ENCODE data around the gene MTHFS.

The MTHFS gene

DNA sequence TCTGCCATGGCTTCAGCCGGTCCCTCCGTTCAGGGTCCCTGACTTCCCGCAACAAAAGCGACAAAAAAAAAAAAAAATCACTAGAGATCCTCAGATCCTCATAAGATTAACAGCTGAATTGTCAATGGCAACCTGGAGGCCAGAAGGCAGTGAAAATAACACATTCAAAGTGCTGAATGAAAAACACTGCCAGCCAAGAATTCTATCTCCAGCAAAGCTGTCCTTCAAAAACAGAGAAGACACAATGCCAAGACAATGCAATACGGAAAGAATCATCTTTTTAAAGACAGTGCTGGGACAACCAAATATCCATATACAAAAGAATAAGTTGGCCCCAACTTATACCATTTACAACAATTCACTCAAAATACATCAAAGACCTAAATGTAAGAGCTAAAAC, 21.6 kb downstream of the MTHFS start:
- DNase-seq (ENCODE audit: low read depth in 2 of 2), result no peak

DNA sequence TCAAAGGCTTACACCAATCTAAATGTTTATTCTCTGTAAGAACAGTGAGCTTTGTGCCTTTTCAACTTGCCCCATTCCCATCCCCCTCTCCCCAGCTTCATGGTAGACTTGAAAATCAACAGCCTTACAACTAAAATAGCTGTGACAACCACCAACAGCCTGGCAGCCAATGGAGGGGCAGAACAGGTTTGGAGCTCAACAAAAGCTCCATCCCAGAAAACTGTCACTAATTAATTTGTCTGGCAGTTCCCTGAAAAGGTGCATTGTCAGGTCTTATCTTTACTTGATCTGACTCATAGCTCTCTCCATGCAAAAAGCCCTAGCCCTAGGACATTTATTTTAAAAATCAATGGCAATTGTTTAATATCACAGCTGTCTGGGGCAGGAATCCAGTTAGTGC, 22.6 kb downstream of the MTHFS start:
- DNase-seq (ENCODE audit: low read depth in 2 of 2), result no peak

DNA sequence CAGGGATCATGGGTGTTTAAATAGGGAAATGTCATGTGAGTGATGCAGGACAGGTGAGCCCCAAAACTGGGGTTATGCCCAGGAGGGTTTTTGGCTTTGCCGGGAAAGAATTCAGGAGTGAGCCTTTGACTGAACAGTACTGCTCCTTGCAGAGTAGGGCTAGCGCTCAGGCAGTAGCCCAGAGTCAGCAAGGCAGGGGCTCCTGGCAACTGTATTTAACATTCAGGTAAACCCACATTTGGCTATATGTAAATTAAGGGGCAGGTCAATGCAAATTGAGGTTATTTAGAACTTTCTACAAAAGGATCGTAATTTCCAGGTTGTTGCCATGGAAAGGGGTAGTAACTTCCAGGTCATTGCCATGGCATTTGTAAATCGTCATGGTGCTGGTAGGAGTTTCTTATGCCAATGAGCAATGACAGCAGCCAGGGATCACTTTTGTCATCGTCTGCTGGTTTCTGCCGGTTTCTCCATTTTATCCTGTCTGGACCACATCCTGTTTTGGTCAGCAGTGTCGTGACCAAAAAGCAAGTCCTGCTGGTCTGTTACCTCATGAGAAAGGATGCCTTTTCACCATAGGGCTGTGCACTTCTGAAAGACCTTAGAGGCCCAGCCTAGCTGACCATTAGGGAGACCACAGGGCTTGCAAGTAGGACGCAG, 24.3 kb downstream of the MTHFS start:
- no peak for DNase-seq (ENCODE audit: low read depth in 2 of 2)

DNA sequence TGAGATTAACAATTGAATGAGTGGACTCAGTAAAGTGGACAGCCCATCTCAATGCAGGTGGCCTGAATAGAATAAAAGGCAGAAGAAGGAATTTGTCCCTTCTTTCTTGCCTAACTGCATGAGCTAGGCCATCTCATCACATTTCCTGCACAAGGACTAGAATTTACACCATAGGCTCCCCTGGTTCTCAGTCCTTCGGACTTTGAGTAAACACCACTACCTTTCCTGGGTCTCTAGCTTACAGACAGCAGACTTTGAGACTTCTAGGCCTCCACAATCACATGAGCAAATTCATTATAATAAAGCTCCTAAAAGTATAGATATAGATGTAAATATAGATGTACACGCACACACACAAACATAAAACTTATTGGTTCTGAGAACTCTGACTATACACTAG, 28.3 kb downstream of the MTHFS start:
- no peak for DNase-seq (ENCODE audit: low read depth in 2 of 2)

DNA sequence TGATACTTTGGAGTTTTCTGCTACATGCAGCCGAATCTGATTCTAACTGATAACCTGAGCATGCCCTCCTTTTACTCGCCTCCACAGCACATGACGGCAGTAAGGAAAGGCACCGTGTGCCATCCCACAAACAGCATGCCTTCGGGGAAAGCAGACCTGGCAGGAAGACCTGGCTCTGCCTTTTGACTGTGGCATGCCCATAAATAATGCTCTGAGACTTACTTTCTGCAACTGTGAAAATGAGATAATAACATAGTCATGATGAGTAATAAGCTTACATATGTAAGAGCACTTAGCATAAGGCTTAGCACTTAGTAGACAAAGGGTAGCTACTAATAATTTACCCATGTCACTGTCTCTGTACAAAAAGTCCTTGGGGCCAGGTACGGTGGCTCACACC, 32.9 kb downstream of the MTHFS start:
- no peak for DNase-seq (ENCODE audit: low read depth in 2 of 2)

DNA sequence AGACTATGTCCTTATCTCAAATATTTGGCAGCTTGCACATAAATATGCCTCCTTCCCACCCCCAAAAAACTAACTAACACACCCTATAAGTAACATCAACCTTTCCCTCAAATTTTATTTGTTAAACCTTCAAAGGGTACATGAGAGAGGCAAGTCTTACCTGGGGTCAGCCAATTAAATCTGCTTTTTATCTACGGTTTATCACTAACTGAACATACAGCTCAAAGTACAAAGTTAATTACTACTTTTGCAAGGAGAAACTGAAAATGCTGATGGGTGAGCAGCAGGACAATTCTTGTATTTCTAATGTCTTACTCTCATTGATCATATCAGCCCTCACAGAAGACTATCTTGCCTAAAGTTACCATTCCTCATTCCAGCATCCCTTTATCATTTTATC, 34.6 kb downstream of the MTHFS start:
- no peak for DNase-seq (ENCODE audit: low read depth in 2 of 2)

DNA sequence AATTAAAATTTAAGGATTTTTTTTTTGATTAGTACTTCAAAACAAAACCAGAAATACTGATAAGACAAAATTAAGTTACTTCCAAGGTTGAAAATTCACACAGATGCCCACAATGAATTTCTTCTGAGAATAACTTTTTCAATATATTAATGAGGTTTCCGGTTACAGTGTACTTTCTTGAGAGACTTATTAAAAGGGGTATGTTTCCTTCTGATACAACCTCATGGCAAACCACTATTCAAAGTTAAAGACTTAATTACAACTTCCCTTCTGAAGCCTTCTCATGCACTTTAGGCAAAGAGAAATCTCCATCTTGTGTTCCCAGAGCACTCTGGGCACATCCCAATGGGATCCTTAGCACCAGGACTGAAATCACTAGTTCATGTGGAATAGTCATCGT, 36.2 kb downstream of the MTHFS start:
- DNase-seq (ENCODE audit: low read depth in 2 of 2), result no peak

DNA sequence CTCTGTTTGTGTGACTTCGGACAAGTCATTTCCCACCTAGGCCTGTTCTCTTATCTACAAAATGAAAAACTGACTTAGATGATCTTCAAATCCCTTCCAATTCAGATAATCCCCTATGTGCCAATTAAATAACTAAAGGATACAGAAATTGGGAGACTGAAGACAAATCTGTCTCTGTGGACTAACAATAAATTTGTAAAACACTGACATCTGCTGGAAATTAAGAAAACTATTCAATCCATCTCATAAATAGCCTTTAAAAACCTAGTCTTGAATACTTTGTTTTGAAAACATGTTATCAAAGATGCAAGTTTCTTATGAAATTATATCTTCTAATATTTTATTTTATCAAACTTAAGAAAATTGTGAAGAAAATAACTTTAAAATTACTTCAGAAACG, 38.3 kb downstream of the MTHFS start:
- no peak for DNase-seq (ENCODE audit: low read depth in 2 of 2)

DNA sequence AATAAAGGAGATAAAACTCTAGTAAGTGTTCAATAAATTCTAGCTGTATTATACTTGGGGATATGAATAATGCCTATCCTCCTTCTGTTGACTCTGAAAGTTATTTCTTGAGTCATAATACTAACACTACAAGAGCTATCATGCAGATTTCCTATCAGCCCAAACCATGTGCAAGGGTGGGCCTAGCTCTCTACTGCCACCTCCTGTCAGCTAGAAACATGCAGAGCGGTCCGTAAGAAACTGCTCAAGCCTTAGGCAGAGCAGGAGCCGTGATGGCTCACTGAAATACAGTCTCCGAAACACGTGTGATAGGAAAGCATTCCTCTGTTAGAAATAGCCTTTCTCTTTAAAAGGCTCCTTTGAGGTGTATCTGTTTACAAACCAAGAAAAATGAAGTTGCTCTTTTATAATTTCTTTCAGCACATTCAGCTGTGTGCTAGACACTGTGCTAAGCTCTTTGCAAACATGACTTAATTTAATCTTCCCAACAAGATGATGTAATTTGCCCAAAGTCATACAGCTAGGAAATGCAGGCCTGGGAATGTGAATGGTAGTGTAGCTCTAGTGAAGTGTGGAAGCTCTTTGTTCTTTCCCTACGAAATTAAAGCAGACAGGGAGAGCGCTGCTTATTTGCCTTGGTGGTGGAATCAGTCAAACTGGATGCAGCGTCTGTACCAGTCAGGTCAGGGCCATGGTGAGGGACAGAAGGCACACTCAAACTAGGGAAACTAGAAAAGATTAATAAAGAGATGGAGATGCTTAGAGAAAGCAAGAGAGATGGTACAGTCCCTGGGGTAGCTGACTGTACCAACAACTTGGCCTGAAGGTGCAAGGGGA, 43.1 kb downstream of the MTHFS start:
- peak; percentile 26 to 36 for DNase-seq (ENCODE audit: low read depth in 2 of 2)

DNA sequence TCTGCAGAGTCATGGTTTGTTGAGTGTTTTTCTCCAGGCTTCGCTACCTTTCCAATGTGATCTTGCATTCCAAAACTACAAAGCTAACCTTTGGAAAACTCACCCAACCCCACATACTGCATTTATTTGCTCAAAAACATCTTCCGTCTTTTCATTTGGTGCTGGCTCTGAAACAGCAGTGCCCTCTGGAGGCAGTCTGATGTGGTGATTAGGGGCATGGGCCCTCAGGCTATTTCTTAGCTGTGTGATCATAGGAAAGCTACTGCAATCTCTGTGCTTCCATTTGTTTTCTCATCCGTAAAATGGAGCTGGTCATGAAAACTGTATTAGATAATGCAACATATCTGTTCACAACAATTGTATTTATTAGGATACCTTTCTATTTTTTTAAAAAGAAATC, 47.0 kb downstream of the MTHFS start:
- DNase-seq (ENCODE audit: low read depth in 2 of 2), result no peak

DNA sequence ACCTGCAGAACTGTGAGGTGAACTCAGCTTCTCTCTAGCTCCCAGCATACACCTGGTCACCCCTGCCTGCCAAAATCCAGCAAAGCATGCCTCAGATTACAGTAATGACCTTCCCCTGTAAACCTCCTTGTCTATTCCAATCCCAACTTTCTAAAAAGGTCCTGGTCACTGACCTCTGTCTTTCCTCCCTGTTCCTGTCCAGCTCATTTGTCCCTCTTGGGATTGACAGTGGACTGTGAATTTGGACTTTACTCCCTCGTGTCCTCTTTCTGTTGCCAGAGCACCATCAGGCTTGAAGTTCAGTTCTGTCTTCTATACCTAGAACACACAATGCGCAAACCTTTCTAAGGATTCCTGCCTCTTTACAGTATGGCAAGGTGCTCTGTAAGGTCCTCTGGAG, 50.3 kb downstream of the MTHFS start:
- no peak for DNase-seq (ENCODE audit: low read depth in 2 of 2)

DNA sequence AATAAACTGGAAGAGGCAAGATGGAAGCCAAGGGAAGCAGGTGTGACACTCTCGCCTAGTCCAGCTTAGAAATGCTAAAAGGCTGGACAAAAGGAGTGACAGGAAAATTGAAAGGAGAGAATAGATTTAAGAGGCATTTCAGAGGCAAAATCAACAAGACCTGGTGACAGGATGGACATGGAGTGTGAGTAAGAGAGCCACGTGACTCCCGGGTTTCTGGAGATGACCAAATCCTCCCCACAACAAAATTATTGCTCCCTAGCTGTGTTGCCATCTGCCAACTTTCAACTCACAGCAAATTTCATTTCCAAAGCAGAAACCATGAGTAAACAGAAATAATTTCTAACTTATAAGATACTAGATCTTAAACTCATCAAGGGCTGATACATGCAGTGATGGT, 52.6 kb downstream of the MTHFS start:
- DNase-seq (ENCODE audit: low read depth in 2 of 2), result no peak

DNA sequence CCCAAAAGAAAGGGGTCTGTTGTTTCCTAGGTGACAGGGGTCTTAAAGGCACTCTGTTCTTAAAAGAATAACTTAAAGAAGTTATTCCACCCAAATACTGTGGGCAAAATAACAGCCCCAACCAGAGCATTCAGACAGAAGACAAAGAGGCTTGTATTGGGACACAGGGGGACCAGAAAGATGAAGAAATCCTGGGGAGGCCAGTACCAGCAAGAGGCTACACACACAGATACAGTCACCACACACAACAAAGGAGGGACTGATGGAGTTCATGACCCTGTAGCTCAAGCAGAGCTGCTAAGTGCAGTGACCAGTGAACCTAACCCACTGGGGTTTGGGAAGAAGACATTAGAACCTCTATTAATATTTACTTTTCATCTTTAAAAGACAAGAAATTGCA, 59.0 kb downstream of the MTHFS start:
- no peak for DNase-seq (ENCODE audit: low read depth in 2 of 2)

DNA sequence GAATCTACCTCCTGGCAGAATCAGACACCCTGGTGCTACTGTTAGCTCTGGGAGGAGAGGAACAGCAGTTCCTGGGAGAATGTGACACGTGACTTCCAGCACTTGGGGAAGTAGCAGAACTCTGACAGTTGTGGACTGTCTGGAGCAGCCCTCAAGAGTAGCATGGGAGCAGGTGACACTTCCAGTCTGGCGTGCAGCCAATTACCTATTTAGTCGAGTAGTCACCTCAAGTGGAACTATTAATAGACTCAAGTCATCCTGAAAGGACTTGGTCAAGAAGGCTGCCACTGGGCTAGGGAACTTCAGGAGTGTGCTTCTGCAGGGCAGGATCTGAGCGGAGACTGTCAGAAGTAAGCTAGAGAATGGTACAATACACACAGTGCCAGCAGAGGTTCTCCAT, 62.3 kb downstream of the MTHFS start:
- no peak for DNase-seq (ENCODE audit: low read depth in 2 of 2)

DNA sequence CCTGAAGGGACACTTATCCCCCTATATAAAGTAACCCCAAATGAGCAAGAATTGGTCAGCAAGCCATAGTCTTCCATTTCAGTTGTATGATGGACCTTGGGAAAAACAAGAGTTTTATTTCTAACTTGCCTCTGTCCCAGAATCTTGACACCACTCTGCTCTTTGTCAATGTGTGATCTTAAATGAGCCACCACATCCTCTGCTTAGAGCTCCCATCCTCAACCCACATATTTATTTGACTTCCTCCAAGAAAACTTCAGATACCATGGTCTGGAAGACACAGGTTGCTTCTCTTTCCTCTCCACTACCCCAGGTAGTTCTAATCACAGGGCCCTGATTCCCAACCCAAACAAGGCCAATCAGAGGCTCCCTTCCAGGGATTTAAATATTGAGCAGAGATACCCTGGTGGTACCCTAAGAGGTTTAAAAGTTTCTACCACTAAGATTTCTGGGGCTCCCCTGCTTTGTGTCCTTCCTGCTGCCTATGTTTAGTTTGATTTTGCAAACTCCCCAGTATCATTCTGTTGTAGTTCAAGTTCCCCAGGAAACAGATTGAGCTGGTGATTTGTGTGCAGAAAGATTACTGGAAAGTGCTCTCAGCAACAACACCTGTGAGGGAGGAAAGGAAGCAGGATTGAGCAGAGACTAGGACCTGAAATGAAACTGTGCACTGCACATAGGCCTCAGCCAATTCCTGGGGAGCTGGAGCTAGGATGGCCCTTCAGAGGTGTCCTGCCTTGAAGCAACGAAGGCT, 64.3 kb downstream of the MTHFS start:
- DNase-seq (ENCODE audit: low read depth in 2 of 2), result no peak

DNA sequence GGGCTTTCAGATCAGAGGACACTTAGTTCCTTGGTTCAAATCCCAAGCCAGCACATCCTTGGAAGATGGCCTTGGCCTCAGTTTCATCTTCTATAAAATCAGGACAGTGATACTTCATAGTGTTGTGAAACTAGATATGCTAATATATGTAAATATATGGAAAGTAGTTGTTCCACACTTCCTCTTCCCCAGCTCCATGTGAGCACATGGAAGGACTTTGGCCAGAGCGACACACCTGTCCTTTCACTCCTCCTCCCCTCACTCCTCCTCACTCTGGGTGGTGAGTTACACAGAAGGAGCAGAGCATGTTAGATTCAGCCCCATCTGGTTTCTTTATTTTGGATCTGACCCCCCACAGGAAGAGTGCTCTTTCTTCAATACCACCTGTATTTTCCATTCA, 65.2 kb downstream of the MTHFS start:
- no peak for DNase-seq (ENCODE audit: low read depth in 2 of 2)

DNA sequence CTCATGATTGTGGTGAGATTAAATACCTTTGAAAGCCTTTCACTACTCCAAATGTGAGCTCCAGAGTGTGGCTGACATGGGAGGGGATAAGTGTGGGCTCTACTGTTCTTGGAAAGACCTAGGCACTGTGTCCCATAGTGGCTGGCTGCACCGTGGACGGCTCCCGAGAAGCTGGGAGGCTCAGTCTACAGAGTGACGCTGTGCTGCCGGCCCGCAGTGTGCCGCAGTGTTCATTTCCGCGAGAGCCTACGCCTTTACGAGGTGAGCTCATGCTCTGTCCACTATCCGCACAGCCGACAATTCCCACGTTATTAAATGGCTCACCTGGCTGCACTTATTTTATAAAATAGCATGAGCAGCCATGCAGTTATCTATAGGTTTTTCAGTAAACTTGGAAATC, 66.9 kb downstream of the MTHFS start:
- DNase-seq (ENCODE audit: low read depth in 2 of 2), result no peak

DNA sequence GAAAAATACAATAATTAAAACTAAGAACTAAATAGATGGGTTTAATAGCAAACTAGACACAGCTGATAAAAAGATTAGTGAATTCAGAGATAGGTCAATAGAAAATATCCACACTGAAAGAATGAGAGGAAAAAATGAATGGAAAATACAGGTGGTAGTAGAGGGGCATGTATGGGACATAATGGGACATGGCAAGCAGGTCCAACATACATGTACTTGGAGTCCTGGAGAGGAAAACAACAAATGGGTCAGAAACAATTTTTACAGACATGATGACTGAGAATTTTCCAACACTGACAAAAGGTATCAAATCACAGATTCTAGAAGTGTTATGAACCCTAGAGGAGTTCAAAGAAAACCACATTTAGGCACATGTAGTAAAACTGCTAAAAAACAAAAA, 68.4 kb downstream of the MTHFS start:
- no peak for DNase-seq (ENCODE audit: low read depth in 2 of 2)

DNA sequence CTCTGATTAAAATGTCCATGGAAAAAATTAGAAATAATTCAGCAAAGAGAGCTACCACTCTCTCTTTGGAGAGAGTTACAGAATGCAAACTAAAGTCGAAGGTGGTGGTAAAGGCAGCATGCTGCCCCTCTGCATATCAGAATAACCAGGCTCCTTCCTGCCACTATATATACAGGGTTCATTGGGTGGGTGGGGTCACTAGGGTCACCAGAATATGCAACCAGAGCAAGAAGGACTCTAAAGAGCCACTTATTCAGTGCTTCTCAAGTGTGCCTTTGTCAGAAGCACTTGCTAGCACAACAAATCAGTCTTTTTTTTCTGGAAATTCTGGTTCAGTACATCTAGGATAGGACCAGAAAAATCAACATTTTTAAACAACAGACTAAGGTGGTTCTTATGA, 70.0 kb downstream of the MTHFS start:
- no peak for DNase-seq (ENCODE audit: low read depth in 2 of 2)

DNA sequence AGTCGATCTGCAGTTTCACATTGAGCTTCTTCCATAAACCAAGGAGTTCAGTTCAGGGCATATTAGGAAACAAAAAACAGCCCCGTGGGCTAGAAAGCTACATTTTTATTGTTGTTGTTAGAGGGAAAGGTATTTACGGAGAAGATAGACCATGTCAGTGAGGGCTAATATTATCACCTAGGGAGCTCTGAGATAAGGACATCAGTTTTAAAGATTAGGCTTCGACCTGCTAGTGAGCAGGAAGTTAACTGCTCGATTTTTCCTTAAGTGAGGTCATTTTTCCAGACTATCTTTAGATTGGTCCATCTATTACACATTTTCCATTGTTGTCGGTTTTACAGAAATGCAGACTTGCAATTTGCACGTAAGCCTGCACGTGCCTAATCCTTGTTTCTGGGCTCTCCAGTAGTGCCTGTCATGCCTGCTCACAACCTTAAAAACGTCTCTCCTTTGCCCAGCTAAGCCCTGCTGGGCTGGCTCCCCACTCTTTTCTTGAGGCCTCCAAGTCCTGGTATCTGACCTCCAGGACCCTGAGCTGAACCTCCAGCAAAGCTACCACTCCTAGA, 72.6 kb downstream of the MTHFS start:
- DNase-seq (ENCODE audit: low read depth in 2 of 2), result no peak

DNA sequence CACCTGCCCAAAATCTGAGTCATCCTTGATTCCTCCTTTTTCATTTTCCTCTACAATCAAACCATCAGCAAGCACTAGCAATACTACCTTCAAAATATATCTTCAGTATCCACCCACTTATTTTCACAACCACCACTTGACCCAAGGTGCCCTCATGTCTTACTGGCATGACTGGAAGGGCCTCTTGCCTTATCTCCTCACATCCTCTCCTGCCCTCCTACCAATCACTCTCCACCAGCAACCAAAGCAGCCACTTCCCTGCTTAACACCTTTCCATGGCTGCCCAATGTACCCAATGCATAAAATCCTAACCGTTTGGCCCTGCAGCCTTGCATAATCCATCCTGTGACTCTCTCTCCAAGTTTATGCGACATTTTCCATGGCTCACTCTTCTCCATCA, 76.0 kb downstream of the MTHFS start:
- DNase-seq (ENCODE audit: low read depth in 2 of 2), result no peak

DNA sequence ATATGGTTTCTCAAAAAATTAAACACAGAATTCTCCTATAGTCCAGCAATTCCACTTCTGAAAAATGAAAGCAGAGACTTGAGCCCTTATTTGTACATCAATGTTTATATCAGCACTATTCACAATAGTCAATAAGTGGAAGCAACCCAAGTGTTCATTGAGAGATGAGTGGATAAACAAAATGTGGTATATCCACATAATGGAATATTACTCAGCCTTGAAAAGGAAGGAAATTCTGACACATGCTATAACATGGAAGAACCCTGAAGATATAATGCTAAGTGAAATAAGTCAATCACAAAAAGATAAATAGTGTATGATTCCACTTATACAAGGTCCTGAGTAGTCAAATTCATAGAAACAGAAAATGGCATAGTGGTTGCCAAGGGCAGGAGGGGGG, 76.6 kb downstream of the MTHFS start:
- DNase-seq (ENCODE audit: low read depth in 2 of 2), result no peak

DNA sequence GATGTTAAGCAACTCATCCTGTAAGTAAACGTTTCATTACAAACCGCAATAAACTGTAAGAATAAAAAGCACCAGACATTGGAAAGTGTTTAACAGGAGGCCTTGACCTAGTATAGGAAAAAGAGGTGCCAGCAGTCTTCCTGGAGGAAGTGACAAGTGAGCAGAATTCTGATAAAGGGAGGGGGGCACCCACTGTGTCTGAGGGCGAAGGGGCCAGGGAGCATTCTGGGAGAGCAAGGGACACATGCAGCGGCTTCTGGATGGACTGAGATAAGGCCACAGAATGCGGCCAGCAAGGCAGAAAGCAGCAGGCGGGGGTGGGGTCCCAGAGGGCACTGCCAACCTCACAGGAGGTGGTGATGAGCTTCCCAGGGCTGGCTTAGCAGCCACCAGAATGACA, 80.2 kb downstream of the MTHFS start:
- DNase-seq (ENCODE audit: low read depth in 2 of 2), result no peak

Measured in stimulated activated CD8-positive, alpha-beta memory T cell treated with anti-CD3 and anti-CD28 coated beads, Interleukin-15, amount 100 ng/mL, for 4 hours (primary cell).